Endothelial cell (in vitro differentiated cells): ENCODE data around the gene LRFN2. TPM values are rescaled to one million over a fixed set of nuclear protein-coding genes. Genes with fewer than 3 reads are reported as not detected.

Experiments used
- DNase-seq: peaks from one replicate; pipeline ENCODE4 v3.0.0; 2021; ENCODE audit warnings: low spot score
- H3K27ac Mint-ChIP-seq: one replicate; pipeline ENCODE4 v1.8.0; 2021; ENCODE audit warnings: mixed read lengths, inconsistent platforms; ENCODE audit not compliant: unreplicated experiment
- H3K27me3 Mint-ChIP-seq: one replicate; pipeline ENCODE4 v1.8.0; 2021; ENCODE audit warnings: mild to moderate bottlenecking, moderate library complexity, mixed read lengths, inconsistent platforms; ENCODE audit not compliant: unreplicated experiment
- H3K36me3 Mint-ChIP-seq: one replicate; pipeline ENCODE4 v1.8.0; 2021; ENCODE audit warnings: mild to moderate bottlenecking, low read depth, mixed read lengths, inconsistent platforms; ENCODE audit not compliant: unreplicated experiment
- H3K4me1 Mint-ChIP-seq: one replicate; pipeline ENCODE4 v1.8.0; 2021; ENCODE audit warnings: mild to moderate bottlenecking, mixed read lengths, inconsistent platforms; ENCODE audit not compliant: unreplicated experiment
- H3K4me3 Mint-ChIP-seq: one replicate; pipeline ENCODE4 v1.8.0; 2021; ENCODE audit warnings: mild to moderate bottlenecking, mixed read lengths, inconsistent platforms; ENCODE audit not compliant: unreplicated experiment
- H3K9me3 Mint-ChIP-seq: one replicate; pipeline ENCODE4 v1.8.0; 2021; ENCODE audit warnings: mixed read lengths, inconsistent platforms; ENCODE audit not compliant: unreplicated experiment
- total RNA-seq: library from RNA; stranded (reverse); fragmentation: NEBNext Ultra II Directional; extraction: Animal tissue kit (Norgen Biotek cat#: 25700); gene quantifications from one replicate; pipeline ENCODE4 v1.2.1, GENCODE V29; 2021; ENCODE audit not compliant: unreplicated experiment
- TF ChIP-seq, protein P1 (sequence below): fragments of 200-600 bp; sonication (generic); IDR thresholded peaks from one replicate; pipeline ENCODE4 v1.5.0; 2021; ENCODE audit warnings: antibody characterized with exemption; ENCODE audit not compliant: unreplicated experiment

The LRFN2 gene
- total RNA-seq, 1 donor from 2014 or later: 0.59 TPM

DNA sequence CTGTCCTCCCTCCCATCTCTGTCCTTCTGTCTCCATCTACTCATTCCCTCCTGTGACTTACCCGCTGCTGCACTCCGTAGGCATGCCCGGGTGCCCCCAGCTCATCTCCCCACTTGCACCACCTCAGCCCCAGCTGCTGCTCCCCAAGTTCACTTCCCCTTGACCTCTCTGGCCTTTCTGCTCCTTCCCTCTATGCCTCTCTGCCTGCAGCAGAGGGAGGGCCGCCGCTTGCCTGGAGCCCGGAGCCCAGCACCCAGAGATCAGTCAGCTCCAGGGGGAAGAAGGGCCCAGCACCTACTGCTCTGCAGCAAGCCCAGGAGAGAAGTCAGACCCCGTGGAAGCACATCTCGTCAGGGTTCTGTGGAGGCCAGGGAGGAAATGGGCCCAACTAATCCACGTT, 97.4 kb downstream of the LRFN2 start:
- no peak for DNase-seq
- TF ChIP-seq, protein P1, sequence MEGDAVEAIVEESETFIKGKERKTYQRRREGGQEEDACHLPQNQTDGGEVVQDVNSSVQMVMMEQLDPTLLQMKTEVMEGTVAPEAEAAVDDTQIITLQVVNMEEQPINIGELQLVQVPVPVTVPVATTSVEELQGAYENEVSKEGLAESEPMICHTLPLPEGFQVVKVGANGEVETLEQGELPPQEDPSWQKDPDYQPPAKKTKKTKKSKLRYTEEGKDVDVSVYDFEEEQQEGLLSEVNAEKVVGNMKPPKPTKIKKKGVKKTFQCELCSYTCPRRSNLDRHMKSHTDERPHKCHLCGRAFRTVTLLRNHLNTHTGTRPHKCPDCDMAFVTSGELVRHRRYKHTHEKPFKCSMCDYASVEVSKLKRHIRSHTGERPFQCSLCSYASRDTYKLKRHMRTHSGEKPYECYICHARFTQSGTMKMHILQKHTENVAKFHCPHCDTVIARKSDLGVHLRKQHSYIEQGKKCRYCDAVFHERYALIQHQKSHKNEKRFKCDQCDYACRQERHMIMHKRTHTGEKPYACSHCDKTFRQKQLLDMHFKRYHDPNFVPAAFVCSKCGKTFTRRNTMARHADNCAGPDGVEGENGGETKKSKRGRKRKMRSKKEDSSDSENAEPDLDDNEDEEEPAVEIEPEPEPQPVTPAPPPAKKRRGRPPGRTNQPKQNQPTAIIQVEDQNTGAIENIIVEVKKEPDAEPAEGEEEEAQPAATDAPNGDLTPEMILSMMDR: no peak
- Mint-ChIP-seq H3K27me3 (no peaks in the 10 kb centered on the region), H3K36me3 (peaks cover 4% of the 10 kb centered on the region), H3K27ac (no peak overlapping the region), H3K4me3 (no peak overlapping the region), H3K4me1 (no peaks in the 10 kb centered on the region), H3K9me3 (no peaks in the 10 kb centered on the region)

DNA sequence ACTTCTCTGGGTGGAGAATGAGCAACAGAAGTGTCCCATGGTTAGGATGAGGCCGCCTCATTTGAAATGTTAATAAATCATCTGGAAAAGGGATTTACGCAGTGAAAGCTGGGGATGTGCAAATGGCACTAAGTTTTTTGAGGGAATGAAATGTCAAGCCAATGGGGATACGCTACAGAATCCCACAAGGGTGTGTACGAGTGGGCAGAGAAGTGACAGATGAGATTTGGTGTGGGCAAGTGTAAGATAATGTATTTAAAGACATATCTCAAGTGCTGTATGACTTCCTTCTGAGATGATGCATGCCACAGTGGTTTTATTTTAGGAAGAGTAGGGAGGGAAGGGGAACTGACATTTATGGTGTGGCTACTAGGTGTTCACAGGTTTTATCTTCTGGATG, 100.6 kb downstream of the LRFN2 start:
- no peak for DNase-seq
- no peak overlapping the region for H3K27ac Mint-ChIP-seq
- no peaks in the 10 kb centered on the region for H3K4me1 Mint-ChIP-seq
- peaks cover 4% of the 10 kb centered on the region for H3K36me3 Mint-ChIP-seq
- H3K9me3 Mint-ChIP-seq: no peaks in the 10 kb centered on the region
- TF ChIP-seq, protein P1: no peak
- peaks cover 3% of the 10 kb centered on the region for H3K27me3 Mint-ChIP-seq
- no peak overlapping the region for H3K4me3 Mint-ChIP-seq

DNA sequence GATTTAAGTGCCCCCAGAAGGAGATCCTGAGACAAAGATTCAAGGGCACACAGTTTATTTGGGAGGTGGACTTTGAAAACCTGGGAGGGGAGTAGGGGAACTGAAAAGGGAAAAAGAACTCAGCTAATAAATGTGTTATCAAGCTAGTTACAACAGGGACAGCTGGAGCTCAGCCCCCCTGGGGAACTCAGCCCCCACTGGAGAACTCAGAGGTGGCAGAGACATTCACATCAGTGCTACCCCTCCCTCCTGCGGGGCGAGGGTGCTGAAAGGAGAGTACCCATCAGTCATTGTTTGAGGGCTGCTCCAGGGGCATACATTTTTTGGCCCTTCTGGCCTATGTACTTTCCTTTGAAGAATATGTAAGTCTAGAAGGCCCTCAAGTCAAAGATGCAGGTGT, 101.4 kb downstream of the LRFN2 start:
- peaks cover 3% of the 10 kb centered on the region for H3K27me3 Mint-ChIP-seq
- TF ChIP-seq, protein P1: no peak
- no peaks in the 10 kb centered on the region for H3K9me3 Mint-ChIP-seq

DNA sequence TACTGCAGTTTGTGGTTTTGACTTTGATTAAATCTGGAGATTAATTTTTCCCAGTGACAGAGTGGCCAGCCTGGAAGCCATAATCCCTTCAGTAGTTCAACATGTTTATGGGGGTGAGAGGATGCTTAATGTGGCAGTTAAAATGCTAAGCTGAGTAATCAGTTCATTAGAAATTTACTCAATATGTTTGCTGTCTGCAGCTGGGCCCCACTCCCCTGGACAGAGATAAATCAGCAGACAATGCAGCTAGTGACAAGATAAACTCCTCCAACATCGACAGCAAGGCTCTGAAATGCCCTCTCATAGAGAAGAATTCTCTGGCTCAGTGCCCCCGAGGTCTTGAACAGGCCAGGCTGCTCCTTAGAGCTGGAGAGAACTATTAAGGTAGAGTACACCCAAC, 101.9 kb downstream of the LRFN2 start:
- H3K27me3 Mint-ChIP-seq: peaks cover 3% of the 10 kb centered on the region
- TF ChIP-seq, protein P1: no peak
- no peak for DNase-seq
- H3K4me3 Mint-ChIP-seq: no peak overlapping the region
- no peaks in the 10 kb centered on the region for H3K9me3 Mint-ChIP-seq
- H3K27ac Mint-ChIP-seq: no peak overlapping the region
- no peaks in the 10 kb centered on the region for H3K4me1 Mint-ChIP-seq
- H3K36me3 Mint-ChIP-seq: peaks cover 4% of the 10 kb centered on the region

More for the DNA sequence above, 101.4 kb downstream of the LRFN2 start:
- Mint-ChIP-seq H3K27ac (no peak overlapping the region), H3K4me1 (no peaks in the 10 kb centered on the region), H3K36me3 (peaks cover 4% of the 10 kb centered on the region), H3K4me3 (no peak overlapping the region)
- no peak for DNase-seq

DNA sequence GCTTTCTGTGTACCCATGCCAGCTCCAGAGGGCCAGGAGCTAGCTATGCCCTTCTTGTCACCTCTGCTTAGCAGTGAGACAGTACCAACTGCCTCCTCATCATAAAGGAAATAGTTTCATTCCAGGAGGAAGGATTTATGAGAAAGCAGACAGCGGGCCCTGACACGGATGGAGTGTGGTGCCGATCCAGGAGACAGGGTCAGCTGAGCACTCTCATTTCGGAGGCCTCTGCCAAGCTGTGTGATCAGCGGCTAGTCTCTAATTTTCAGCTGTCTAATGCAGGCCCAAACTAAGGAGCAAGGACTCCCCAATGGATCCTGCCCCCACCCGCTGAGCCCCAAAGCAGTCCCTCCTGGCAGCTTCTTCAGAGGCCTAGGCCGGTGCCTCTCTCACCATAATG, 103.1 kb downstream of the LRFN2 start:
- Mint-ChIP-seq H3K4me3 (no peak overlapping the region), H3K27ac (no peak overlapping the region), H3K36me3 (no peaks in the 10 kb centered on the region), H3K4me1 (no peaks in the 10 kb centered on the region), H3K27me3 (peaks cover 3% of the 10 kb centered on the region), H3K9me3 (no peaks in the 10 kb centered on the region)
- TF ChIP-seq, protein P1: no peak
- DNase-seq: no peak
